NCI-H82 treated with DMSO at 0.1 percent for 48 hours (cell line): ENCODE data around the gene TRAFD1.
"Not testable (repeated sequence)": the region's sequence is repeated elsewhere in the genome, so short reads cannot be mapped to it uniquely, and the experiment has no call there.

ENCODE experiments used
- DNase-seq: peaks from one replicate; lab custom pipeline; 2025; ENCODE audit not compliant: unreplicated experiment; lab: John Stamatoyannopoulos, UW

Gene TRAFD1

DNA sequence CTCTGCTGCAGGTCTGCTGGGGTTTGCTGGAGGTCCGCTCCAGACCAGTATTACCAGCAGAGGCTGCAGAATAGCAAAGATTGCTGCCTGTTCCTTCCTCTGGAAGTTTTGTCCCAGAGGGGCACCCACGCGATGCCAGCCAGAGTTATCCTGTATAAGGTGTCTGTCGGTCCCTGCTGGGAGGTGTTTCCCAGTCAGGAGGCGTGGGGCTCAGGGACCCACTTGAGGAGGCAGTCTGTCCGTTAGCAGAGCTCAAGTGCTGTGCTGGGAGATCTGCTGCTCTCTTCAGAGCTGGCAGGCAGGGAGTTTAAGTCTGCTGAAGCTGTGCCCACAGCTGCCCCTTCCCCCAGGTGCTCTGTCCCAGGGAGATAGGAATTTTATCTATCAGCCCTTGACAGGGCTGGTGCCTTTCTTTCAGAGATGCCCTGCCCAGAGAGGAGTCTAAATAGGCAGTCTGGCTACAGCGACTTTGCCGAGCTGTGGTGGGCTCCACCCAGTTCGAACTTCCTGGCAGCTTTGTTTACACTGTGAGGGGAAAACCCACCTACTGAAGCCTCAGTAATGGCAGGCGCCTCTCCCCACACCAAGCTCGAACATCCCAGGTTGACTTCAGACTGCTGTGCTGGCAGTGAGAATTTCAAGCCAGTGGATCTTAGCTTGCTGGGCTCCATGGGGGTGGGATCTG, 33.2 kb downstream of the TRAFD1 start:
- DNase-seq = not testable (repeated sequence)

DNA sequence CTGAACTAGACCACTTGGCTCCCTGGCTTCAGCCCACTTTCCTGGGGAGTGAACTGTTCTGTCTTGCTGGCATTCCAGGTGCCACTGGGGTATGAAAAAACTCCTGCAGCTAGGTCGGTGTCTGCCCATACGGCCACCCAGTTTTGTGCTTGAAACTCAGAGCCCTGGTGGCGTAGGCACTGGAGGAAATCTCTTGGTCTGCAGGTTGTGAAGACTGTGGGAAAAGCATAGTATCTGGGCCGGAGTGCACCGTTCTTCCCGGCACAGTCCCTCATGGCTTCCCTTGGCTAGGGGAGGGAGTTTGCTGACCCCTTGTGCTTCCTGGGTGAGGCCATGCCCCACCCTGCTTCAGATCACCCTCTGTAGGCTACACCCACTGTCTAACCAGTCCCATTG, 33.8 kb downstream of the TRAFD1 start:
- DNase-seq = no peak

DNA sequence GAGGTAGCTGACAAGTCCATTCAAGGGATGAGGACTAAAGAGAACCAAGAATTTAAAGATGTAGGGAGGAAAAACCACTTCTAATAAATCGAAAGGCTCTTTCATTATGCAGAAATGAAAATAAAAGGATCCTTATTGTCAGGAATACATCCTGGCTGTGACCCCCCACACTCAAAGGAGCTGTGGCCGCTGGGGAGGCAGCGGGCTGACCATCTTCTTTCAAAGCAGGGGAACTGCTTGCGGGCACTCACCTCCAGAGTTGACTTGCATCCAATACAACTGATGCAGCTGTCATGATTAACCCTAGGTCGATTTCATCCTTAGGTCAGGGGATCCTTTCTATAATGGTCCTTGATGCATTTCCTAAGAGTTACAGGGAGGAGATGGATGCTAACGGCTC, 35.3 kb downstream of the TRAFD1 start:
- no peak for DNase-seq

DNA sequence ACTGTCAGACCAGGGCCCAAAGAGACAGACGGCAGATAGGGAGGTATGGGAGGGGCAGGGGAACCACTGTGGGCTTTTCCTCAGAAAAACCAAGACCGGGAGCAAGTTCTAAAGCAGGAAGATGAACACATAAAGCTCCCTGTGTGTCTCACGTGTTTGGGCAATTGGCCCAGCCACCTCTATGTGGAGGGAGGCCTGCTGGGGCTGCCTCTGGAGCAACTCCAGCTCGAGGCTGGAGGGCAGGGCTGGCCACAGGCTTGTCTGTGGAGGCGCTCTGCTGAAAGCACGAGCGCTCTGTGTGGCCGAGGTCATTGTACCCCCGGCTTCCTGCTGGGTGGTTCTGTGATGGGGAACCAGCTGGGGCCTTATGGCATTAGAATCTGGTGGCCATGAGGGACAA, 36.4 kb downstream of the TRAFD1 start:
- DNase-seq = no peak

DNA sequence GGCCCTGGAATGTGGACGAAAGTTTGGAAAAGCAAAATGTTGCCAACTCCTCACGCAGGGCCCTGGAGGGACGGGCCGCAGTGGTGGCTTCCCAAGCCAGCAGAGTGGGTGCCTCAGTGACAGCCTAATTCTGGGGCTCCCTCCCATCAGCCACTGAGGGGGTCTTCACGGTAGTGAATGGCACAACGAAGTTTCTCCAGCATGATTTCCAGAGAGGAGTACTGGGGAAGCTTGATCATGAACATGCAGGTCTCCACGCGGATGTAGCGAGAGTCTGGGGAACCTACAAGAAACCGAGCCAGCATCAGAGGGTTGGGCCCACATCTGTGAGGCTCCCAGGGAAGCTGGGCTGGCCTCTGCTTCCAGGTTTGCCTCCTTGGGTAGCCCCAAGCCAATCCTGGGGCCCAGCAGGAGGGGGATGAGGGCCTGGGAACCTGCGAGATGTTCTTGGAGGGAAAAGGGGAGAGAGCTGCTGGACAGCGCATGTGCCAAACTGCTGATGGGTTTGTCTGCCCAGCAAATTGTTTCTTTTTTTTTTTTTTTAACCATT, 37.0 kb downstream of the TRAFD1 start:
- DNase-seq = no peak

DNA sequence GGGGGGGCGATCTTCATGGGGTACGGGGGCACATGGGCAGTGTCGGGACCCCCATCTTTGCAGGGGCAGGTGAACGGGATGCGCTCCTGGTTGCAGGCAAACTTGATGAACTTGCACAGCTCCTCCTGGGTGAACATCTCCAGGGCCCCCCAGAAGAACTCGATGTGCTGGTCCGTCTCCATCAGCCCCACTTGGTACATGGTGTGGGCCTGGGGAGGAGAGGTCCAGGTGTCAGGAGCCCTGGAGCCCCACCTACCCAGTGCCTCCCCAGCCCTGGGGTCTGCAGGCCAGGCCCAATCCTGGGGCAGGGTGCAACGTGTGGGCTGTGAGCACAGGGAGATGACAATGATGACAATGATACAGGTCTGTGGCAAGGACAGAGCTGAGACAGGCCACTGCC, 37.7 kb downstream of the TRAFD1 start:
- no peak for DNase-seq

DNA sequence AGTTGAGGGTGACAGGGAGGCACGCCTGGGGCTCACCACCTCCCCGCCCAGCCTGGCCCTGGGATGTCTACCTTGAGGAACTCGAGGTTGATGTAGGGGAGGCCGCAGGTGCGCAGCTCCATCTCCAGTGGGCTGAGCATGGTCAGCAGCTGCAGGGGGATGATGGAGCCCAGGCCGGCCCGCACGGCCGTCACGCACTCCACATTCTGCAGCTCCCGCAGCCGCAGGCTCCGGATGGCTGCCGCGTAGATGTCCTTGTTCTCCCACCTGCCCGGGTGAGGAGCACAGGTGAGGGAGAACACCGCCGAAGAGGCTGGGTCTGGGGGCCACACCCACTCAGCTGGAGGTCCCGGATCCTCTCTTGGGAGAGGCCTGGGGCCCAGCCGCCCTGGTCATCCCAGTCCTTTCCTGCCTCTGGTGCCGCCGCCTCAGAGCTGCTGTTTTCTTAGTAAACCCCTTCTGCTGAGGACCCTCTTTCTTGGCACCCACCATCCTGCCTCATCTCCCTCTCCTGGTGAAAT, 38.2 kb downstream of the TRAFD1 start:
- no peak for DNase-seq

DNA sequence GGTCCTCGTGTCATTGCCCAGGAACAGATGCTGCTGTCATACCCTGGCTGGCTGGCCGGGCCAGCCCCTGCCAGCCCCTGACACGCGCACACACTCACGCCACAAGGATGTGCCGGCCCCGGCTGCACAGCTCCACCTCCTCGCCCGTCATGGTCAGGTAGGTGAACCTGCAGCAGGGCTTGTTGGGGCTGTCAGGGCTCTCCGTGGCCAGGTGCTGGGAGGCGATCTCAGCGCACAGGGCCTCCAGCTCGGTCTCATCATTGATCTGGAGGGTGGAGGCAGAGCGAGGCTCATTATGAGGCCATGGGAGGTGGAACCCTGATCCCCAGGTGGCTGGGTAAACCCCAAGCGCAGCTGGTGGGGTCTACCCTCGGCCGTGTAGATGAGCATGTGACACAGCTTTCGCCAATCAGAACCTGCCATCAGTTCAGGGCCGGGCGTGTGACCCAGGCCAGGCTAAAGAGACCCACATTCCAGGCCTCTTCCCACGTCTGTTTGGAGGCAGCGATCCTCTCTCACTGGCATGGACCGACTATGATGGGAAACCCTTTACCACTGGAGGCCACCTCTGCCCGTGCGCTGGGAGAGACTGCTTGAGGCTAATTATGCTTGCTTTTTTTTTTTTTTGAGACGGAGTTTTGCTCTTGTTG, 38.8 kb downstream of the TRAFD1 start:
- no peak for DNase-seq

DNA sequence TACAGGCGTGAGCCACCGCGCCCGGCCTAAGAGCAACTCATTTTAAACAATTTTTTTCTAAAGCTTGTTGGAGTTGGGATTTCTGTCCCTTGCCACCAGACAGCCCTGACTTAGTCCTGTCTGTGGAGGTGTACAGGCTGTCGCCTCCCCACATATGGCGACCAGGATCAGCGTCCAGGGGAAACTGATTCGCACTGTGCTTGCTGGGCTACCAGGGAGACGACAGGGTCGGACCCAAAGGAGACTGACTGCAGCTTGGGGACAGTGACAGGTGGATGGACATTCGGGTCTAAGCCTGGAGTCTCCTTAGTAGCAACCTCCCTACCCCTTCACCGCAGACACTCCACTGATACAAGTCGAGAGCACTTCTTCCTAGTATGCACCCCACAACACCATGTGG, 40.3 kb downstream of the TRAFD1 start:
- DNase-seq = no peak

DNA sequence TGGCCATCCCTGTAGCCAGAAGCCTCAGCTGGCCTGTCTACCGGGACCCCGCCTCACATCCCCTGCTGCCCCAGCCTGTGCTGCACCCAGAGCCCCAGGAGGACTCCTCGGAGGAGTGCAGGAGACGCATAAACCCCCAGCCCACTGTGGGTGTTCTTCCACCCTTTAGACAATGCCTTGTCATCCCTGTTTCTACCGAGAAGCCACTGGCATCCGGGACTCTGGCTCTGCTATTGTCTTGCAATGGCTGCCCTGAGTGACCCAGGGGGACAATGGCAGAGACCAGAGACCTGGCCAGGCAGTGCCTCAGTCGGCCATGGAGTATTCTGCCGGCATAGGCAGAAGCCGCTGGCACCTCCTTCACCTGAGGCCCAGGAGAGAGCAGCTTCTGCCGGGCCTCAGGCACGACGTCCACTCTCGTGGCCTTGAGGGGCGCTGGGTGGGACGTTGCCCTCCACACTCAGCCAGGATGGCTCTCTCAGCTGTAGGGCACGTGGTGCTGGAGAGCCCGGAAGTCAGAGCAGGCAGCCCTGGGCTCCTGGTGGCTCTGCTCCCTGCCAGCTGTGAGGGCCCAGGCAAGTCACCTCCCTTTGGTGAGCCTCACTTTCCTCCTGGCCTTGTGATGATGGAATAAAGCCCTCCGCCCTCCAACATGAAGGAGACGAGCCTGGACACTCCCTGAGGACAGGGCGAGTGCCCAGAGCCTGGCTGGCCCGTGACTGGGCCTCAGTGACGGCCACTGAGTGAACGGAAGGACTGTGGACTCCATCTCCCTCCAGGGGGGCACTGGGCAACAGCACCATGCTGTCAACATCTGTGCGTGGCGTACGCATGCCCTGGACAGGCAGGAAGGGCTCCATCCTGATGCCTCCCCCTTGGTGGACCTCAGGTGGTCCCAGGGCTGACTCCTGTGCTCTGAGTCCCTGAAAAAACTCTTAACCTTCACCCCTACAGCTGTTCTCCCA, 41.0 kb downstream of the TRAFD1 start:
- DNase-seq = no peak

DNA sequence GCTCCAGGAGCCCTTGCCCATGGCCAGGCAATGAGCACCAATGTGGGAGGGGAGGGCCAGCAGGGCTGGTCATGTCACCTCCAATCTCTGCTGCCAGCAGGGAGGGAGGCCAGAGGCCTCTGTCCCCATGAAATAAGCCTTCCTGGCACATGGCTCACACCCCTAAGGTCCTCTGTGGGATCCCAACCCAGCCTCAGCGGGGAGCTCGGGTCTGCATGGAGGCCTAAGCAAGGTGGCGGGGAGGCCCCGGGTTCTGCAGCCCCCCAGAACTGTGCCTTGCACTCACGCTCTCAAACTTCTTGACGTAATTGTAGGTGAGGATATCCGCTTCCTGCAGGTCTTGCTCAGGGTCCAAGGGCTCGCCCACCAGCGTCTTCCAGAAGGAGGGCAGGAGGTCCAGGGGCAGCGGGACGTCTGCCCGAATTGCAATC, 41.7 kb downstream of the TRAFD1 start:
- no peak for DNase-seq

DNA sequence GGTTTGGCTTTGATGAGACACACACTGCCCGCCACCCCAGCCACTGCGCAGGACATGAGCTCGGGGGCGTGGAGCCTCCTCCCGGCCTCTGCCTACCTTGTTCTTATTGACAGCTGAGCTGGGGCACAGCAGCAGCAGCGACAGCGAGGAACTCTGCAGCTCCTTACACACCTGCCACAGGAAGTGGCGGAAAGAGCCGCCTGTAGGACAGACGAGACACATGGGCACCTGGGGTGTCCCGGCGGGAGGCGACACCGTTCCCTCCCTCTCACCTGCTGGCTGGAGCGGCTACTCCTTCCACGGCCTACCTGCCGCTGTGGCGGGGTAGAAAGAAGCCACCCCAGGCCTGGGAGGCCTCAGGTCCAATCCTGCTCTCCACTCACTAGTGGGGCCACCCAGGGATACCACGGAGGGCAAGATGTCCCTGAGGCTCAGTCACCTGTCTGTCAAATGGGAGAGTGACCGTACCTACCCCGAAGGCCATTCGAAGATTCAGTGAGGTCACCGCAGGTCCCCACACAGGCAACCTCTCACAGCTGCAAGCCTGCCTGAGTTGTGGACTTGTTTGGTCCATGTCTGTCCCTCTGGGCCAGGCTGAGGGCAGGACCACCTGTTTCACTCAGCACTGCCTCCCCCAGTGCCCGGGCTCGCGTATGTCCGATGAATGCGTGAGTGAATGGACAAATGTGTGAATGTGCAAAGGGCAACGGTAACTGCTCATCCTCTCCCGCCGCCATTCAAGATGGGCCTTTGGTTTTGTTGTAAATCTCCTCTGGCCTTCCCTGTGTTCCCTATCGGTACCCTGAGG, 42.6 kb downstream of the TRAFD1 start:
- no peak for DNase-seq

DNA sequence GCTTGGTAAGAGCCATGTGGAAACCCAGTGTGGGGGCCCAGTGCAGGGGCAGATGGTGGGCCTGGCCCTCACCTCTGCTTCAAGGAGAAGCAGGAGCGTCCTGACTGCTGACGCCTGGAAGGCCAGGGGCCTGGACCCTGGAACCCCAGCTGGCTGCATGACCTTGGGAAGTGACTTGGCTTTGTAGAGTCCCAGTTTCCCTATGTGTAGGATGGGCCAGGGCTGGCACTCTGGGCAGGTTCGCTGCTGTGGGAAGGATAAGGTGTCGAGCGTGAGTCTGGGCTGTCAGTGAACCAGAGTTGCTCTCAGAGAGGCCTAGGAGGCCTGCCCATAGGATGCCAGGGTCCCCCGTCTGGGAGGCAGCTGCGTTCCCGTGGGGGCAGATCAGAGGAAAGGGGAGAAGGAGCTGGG, 43.2 kb downstream of the TRAFD1 start:
- DNase-seq = no peak

DNA sequence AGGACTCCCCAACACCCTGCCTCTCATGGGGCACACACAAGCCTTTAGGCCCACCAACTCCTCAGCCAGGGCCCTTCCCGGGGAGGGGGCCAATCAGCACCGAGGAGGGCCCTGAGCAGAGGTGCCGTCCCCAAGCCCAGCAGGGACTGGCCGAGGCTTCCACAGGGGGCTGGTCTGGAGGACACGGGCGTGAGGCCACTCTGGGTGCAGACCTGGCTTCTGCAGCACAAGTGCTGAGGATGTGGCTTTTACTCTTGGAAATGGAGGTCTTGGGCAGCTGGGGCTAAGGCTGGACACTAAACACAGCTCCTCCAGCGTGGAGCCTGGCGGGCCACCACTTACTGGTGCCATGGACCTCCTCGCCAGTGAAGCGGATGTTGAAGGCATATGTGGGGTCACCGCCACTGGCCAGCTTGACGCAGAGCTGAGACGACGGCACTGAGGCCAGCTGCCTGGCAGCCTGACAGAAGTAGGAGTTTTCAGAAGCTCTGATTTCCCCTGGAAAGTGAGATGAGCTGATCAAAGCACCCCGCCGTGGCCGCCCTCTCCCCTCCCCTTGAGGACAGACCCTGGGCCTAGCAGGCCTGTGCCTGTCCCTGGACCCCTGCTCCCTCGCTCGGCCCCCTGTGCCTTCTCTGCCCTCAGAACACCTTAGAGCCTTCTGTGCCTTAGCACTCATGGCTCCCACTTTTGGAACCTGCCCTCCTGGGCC, 44.0 kb downstream of the TRAFD1 start:
- no peak for DNase-seq

DNA sequence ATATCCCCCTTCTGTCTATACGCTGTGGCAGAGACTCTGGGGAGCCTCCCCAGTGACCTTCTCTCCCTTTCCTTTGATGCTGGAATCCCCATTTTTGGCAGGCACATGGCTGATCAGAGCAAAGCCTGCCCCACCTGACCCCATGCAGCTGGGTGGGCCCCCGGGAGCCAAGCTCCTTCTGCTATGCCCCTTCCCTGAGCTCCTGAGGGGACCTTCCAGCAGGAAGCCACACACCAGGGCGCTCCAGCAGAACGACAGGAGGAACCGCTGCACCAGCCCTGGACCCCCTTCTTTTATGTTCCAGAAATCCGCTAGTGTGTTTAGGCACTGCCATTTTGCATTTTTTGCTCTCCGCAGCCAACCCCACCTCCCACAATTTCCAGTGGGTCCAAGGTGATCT, 44.6 kb downstream of the TRAFD1 start:
- no peak for DNase-seq

DNA sequence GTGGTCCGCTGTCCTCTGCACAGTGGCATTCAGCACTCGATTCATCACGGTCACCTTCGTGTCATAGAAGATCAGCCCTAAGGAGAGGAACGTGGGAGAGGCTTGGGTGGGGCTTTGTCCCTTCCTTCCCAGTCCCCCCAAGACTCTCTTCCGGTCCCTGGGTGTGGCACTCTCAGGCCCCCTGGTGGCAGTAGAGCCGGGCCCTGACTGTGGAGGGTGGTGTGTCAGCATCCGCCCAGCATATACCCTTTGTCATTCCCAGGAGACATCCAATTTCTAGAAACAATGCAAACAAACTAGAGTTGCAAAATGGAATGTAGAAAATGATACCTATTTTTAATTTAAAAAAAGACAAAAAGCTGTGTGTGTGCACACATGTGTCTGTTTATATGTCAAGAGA, 45.0 kb downstream of the TRAFD1 start:
- no peak for DNase-seq

DNA sequence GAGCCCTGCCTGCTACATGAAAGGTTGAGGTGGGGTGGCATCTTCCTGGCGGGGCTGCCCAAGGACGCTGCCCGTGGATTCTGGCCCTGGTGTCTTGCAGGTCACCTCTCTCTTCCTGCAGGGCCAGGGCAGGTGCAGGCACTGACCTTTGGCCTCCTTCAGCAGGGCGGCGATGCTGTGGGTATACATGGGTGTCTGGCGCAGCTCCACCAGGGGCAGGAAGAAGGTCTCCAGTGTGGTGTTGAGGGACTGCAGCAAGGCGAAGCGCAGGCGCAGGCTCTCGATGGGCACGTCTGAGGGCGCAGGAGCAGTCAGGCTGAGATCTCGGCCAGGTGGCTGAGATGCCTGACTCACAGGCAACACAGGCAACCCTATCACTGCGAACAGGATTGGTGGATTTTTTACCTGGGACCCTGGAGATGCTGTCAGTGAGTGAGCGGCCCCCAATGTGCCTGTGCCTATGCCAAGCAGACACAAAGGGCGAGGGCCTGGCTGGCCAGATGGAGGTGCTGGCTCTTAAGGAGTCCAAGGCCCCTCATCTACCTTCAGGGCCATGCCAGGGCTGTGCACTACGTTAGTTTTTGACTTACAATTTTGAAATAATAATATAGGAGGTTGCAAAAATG, 45.7 kb downstream of the TRAFD1 start:
- DNase-seq = no peak

DNA sequence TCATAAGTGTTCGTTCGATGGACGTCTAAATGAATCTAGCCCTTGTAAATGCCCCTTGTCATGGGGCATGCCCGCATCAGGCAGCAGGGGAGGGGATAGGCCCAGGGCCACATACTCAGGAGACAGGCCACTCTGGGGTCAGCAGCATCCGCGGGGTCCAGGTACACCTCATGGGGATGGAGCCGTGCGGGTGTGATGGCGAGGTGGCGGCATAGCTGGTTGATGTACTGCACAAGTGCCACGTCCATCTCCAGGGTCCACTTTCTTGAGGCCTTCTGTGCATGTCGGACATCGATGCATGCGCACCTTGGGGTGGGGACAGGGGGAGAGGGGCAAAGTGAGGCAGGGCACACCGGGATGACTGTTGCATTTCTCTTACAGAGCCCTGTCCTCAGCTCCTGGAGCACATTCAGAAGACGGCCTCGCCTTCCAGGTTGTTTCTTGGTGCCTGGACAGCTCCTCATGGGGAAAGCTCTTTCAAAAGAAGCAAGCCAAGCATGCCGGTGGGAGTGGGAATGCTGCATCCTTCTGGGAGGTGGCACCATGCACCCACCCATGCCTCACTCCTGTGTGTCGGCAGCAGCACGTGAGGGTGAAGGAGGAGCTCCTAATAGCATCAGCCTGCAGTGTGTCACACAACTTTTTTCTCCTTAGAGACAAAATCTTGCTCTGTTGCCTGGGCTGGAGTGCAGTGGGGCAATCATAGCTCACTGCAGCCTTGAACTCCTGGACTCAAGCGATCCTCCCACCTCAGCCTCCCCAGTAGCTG, 47.4 kb downstream of the TRAFD1 start:
- no peak for DNase-seq
